ENCODE data around the gene WDR90.

The WDR90 gene

GRCh38 chr16:648781-649589 is at the start of gene WDR90:
Gene WDR90, plus strand, starts transcription at chr16:649365. Its CDS starts 52 bp downstream, at chr16:649417.
- peak; percentile 65 to 67 for DNase-seq (ENCODE audit: low read depth in 2 of 2)

GRCh38 chr16:600781-601180 is 48.4 kb upstream of the WDR90 start:
- no peak for DNase-seq (ENCODE audit: low read depth in 2 of 2)

- no peak for DNase-seq (ENCODE audit: low read depth in 2 of 2)
Measured at GRCh38 chr16:603933-604332, 45.2 kb upstream of the WDR90 start.

- no peak for DNase-seq (ENCODE audit: low read depth in 2 of 2)
Measured at GRCh38 chr16:606656-607307, 42.4 kb upstream of the WDR90 start.

- DNase-seq (ENCODE audit: low read depth in 2 of 2) = no peak
Measured at GRCh38 chr16:608019-608418, 41.1 kb upstream of the WDR90 start.

GRCh38 chr16:609316-609715 is 39.8 kb upstream of the WDR90 start:
- DNase-seq (ENCODE audit: low read depth in 2 of 2) = no peak

GRCh38 chr16:609984-610383 is 39.2 kb upstream of the WDR90 start:
- DNase-seq (ENCODE audit: low read depth in 2 of 2) = no peak

- no peak for DNase-seq (ENCODE audit: low read depth in 2 of 2)
Measured at GRCh38 chr16:610513-611381, 38.4 kb upstream of the WDR90 start.

GRCh38 chr16:615122-615521 is 34.0 kb upstream of the WDR90 start:
- DNase-seq (ENCODE audit: low read depth in 2 of 2) = no peak

GRCh38 chr16:616733-617586 is 32.2 kb upstream of the WDR90 start:
- DNase-seq (ENCODE audit: low read depth in 2 of 2) = no peak

GRCh38 chr16:617855-618254 is 31.3 kb upstream of the WDR90 start:
- no peak for DNase-seq (ENCODE audit: low read depth in 2 of 2)

GRCh38 chr16:619476-620100 is 29.6 kb upstream of the WDR90 start:
- no peak for DNase-seq (ENCODE audit: low read depth in 2 of 2)

GRCh38 chr16:620700-621525 is 28.3 kb upstream of the WDR90 start:
- DNase-seq (ENCODE audit: low read depth in 2 of 2) = no peak

GRCh38 chr16:621526-622105 is 27.5 kb upstream of the WDR90 start:
- DNase-seq (ENCODE audit: low read depth in 2 of 2) = no peak

- DNase-seq (ENCODE audit: low read depth in 2 of 2) = no peak
Measured at GRCh38 chr16:622920-623280, 26.3 kb upstream of the WDR90 start.

GRCh38 chr16:624526-625070 is 24.6 kb upstream of the WDR90 start:
- no peak for DNase-seq (ENCODE audit: low read depth in 2 of 2)

GRCh38 chr16:625117-625976 is 23.8 kb upstream of the WDR90 start:
- DNase-seq (ENCODE audit: low read depth in 2 of 2) = no peak

- DNase-seq (ENCODE audit: low read depth in 2 of 2) = no peak
Measured at GRCh38 chr16:625977-626765, 23.0 kb upstream of the WDR90 start.
